Vagina (tissue), 2 donors: ENCODE results near the gene RELL1. TPM values are rescaled to one million over a fixed set of nuclear protein-coding genes. Genes with fewer than 3 reads are reported as not detected.

Source experiments
- DNase-seq, 2 donors: peaks; one replicate each; pipeline ENCODE4 v3.0.0-alpha.2; 2017; ENCODE audit errors: extremely low spot score in 2 of 2
- H3K27ac ChIP-seq: fragments of 200-600 bp; sonication (generic); one replicate; pipeline ENCODE4 v1.5.1; 2019
- H3K27me3 ChIP-seq: fragments of 200-600 bp; sonication (generic); one replicate; pipeline ENCODE4 v1.5.1; 2019
- H3K36me3 ChIP-seq, 2 donors: fragments of 200-600 bp; sonication (generic); one replicate each; pipeline ENCODE4 v1.5.1; 2017 to 2019
- H3K4me1 ChIP-seq: fragments of 200-600 bp; sonication (generic); one replicate; pipeline ENCODE4 v1.5.1; 2019
- H3K4me3 ChIP-seq, 2 donors: fragments of 200-600 bp; sonication (generic); 1 replicate in 1 of 2; 2 replicates in 1 of 2; pipeline ENCODE4 v1.5.1; 2016 to 2019
- H3K9me3 ChIP-seq: fragments of 200-600 bp; sonication (generic); one replicate; pipeline ENCODE4 v1.5.1; 2019
- POLR2A ChIP-seq, 2 donors: fragments of 450-650 bp; IDR thresholded peaks; one replicate each; pipeline ENCODE4 v1.6.1; 2017; ENCODE audit warnings: antibody characterized with exemption in 2 of 2, mild to moderate bottlenecking in 2 of 2, moderate library complexity in 2 of 2
- POLR2AphosphoS5 ChIP-seq, 2 donors: sonication (generic); formaldehyde crosslinking; IDR thresholded peaks; one replicate each; pipeline ENCODE4 v1.9.0; 2017; ENCODE audit warnings: antibody characterized with exemption in 2 of 2, mild to moderate bottlenecking in 2 of 2, low read depth in 1 of 2; ENCODE audit not compliant: insufficient read depth in 1 of 2
- intact Hi-C: fragments of 100-400 bp; cut with DNase I; formaldehyde crosslinking; loops from one replicate; pipeline ENCODE4 v1.15.1; 2023
- total RNA-seq: library from RNA; depleted of rRNA; stranded (reverse); fragments of >200 nt; gene quantifications from one replicate; pipeline ENCODE4 v1.2.3, GENCODE V29; 2016
- TF ChIP-seq, protein P1 (sequence below), 3 experiments: fragments of 450-650 bp in 2 of 3; fragments of 200-600 bp in 1 of 3; sonication (generic) in 1 of 3; IDR thresholded peaks; one replicate each; pipeline ENCODE4 v1.5.1; 2017 to 2019; ENCODE audit warnings: antibody characterized with exemption in 3 of 3, mild to moderate bottlenecking in 2 of 3, moderate library complexity in 2 of 3

RELL1 gene
- total RNA-seq, 1 donor from 2014 or later: 38.8 TPM

DNA sequence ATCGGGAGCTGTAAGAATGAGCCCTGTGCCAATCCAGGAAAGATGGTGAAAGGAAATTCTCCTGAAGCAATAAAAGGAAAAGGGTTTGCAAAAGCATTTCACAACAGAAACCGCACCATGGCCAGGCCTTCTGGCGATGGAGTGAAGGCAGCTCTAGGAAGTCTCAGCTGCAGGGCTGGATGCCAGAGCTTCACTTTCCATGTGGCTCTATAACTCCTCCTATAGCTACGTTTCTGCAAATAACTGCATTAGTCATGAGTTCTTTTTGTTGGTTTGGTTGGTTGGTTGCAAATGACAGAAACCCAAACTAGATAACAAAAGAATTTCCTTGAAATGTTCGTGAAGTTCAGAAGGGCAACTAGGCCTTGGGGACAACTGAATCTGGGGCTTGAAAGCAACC is 84.6 kb downstream of the RELL1 start:
- peaks cover 4% of the 10 kb centered on the region for H3K4me1 ChIP-seq
- H3K27me3 ChIP-seq: no peaks in the 10 kb centered on the region
- intact Hi-C loops: loop anchor here (5.0 kb wide), 1 partner anchor 191 kb away; no protein-coding TSS in a partner anchor
- no peaks in the 10 kb centered on the region for H3K36me3 ChIP-seq
- H3K27ac ChIP-seq: no peak overlapping the region
- no peak overlapping the region for H3K4me3 ChIP-seq
- DNase-seq: no peak
- no peaks in the 10 kb centered on the region for H3K9me3 ChIP-seq
- no peak for TF ChIP-seq POLR2A (IDR thresholded peaks at IDR 0.05)
- no peak for TF ChIP-seq POLR2AphosphoS5 (IDR thresholded peaks at IDR 0.05; ENCODE audit: insufficient read depth in 1 of 2, low read depth in 1 of 2)
- TF ChIP-seq, protein P1, sequence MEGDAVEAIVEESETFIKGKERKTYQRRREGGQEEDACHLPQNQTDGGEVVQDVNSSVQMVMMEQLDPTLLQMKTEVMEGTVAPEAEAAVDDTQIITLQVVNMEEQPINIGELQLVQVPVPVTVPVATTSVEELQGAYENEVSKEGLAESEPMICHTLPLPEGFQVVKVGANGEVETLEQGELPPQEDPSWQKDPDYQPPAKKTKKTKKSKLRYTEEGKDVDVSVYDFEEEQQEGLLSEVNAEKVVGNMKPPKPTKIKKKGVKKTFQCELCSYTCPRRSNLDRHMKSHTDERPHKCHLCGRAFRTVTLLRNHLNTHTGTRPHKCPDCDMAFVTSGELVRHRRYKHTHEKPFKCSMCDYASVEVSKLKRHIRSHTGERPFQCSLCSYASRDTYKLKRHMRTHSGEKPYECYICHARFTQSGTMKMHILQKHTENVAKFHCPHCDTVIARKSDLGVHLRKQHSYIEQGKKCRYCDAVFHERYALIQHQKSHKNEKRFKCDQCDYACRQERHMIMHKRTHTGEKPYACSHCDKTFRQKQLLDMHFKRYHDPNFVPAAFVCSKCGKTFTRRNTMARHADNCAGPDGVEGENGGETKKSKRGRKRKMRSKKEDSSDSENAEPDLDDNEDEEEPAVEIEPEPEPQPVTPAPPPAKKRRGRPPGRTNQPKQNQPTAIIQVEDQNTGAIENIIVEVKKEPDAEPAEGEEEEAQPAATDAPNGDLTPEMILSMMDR (IDR thresholded peaks at IDR 0.05): no peak

DNA sequence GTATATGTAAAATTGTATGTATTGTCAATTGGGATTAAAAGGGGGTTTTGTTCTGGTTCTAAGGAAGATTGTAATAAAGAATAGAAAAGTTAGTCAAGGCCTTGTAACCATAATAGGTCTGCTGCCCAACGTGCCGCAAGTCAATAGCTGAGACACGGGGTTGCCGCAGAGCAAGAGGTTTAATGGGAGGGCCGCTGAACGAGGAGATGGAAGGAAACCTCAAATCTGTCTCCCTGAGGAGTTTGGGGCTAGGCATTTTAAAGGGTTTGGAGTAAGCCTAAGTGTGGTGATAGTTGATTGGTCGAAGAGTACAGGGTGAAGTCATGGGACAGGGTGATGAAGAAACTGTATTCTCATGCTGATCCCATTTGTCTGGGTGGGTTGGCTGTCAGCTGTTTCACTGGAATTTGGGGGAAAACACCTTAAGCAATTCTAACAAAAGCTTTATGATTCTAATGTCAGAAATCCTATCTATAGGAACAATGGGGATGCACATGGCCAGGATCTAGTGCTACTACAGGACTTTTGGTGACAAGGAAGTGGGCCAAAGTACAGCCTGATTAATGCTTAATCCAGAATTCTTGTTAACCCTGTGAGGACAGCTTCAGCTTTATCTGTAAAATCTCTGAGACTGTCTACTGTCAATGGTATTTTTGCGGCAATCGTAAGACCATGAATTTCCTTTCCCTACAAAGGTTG is 86.9 kb downstream of the RELL1 start:
- Histone ChIP-seq H3K27ac (no peak overlapping the region), H3K4me3 (no peak overlapping the region), H3K27me3 (no peaks in the 10 kb centered on the region), H3K4me1 (peaks cover 4% of the 10 kb centered on the region), H3K36me3 (no peaks in the 10 kb centered on the region), H3K9me3 (no peaks in the 10 kb centered on the region)
- TF ChIP-seq POLR2A (IDR thresholded peaks at IDR 0.05): no peak
- TF ChIP-seq, protein P1 (IDR thresholded peaks at IDR 0.05): no peak
- TF ChIP-seq POLR2AphosphoS5 (IDR thresholded peaks at IDR 0.05; ENCODE audit: insufficient read depth in 1 of 2, low read depth in 1 of 2): no peak
- no peak for DNase-seq
- intact Hi-C loops: no loop called here

DNA sequence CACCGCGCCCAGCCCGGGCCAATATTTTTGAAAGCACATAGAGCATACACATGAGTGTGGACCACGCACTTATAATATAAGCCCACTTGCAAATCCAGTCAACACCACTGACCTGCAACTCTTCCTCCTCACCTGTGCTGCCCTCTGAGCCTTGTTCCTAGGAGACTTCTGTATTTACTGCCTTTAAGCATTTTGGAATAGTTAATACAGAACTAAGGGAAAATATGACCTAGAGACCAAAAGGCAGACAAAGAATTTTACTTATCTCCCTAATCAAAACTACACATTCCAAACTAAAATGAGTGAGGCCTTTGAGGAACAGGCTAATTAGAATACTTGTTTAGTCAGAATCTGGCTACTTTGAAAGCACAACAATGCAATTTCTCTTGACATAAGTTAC is 89.1 kb downstream of the RELL1 start:
- Histone ChIP-seq H3K27ac (no peak overlapping the region), H3K4me3 (no peak overlapping the region), H3K27me3 (no peaks in the 10 kb centered on the region), H3K36me3 (no peaks in the 10 kb centered on the region), H3K9me3 (no peaks in the 10 kb centered on the region), H3K4me1 (no peaks in the 10 kb centered on the region)
- intact Hi-C loops: no loop called here
- TF ChIP-seq POLR2A (IDR thresholded peaks at IDR 0.05) (no peak), POLR2AphosphoS5 (IDR thresholded peaks at IDR 0.05; ENCODE audit: insufficient read depth in 1 of 2, low read depth in 1 of 2) (no peak)
- TF ChIP-seq, protein P1 (IDR thresholded peaks at IDR 0.05): no peak
- no peak for DNase-seq

DNA sequence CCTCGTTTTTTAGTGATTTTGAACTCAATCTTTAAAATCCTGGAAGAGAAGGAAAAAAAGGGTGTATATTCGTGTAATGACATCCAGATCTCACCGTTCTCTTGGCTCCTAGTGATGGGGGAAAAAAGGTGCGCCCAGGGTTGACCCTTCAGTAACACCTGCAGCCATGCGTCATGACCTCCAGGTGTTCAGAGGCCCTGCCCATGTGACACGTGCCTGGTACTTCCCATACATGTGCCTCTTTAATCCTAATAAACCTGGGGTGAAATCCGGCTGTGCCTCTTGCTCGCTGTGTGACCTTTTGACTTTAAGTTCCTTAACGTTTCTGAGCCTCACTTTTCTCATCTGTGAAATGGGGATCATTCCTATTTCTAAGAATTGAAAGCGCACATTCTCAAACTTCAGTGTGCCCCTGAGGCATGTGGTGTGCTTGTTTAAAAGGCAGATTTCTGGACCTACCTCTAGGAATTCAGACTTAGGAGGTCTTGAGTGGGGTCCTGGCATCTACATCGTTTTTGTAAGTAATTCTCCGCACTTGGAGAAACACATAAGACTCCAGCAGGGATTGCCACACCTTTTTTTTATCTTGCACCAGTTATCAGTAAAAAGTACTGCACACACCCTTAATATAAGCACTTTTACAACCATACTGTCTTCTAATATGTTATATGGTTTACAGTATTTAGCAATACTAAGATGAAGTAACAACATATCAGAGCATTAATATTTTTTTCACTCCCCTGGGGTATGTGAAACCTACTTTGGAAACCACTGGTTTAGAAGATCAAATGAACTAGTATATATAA is 90.1 kb downstream of the RELL1 start:
- Histone ChIP-seq H3K36me3 (no peaks in the 10 kb centered on the region), H3K9me3 (no peaks in the 10 kb centered on the region), H3K27me3 (no peaks in the 10 kb centered on the region), H3K4me3 (no peak overlapping the region), H3K4me1 (no peaks in the 10 kb centered on the region), H3K27ac (no peak overlapping the region)
- TF ChIP-seq POLR2A (IDR thresholded peaks at IDR 0.05): no peak
- TF ChIP-seq POLR2AphosphoS5 (IDR thresholded peaks at IDR 0.05; ENCODE audit: insufficient read depth in 1 of 2, low read depth in 1 of 2): no peak
- TF ChIP-seq, protein P1 (IDR thresholded peaks at IDR 0.05): no peak
- intact Hi-C loops: no loop called here
- no peak for DNase-seq

DNA sequence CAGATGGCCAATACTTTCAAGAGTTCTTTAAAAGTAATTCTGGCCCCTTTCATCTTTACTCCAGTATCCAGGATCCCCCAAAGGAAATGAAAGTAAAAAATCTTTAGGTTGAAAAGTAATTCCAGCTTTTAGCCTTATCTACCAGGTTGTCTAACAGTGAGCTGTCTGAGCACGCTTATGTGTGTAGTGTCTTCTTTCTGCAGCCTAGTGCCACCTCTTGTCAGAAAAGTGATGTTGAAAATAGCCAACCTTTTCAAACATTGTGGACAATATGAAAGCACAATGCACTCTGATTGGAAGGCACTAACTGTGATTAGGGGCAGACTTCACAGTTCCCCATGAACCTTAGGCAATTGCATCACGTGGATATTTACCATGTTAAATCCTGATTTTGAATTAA is 92.1 kb downstream of the RELL1 start:
- intact Hi-C loops: no loop called here
- TF ChIP-seq POLR2AphosphoS5 (IDR thresholded peaks at IDR 0.05; ENCODE audit: insufficient read depth in 1 of 2, low read depth in 1 of 2) (no peak), POLR2A (IDR thresholded peaks at IDR 0.05) (no peak)
- TF ChIP-seq, protein P1 (IDR thresholded peaks at IDR 0.05): no peak
- no peak overlapping the region for H3K4me3 ChIP-seq
- no peaks in the 10 kb centered on the region for H3K4me1 ChIP-seq
- H3K27ac ChIP-seq: no peak overlapping the region
- H3K9me3 ChIP-seq: no peaks in the 10 kb centered on the region
- no peaks in the 10 kb centered on the region for H3K27me3 ChIP-seq
- DNase-seq: no peak
- H3K36me3 ChIP-seq: no peaks in the 10 kb centered on the region
